ENCODE measurements around the gene MUC22. TPM values are rescaled to one million over a fixed set of nuclear protein-coding genes. Genes with fewer than 3 reads are reported as not detected.

The MUC22 gene
- polyA plus RNA-seq, 3 donors: not detected

DNA sequence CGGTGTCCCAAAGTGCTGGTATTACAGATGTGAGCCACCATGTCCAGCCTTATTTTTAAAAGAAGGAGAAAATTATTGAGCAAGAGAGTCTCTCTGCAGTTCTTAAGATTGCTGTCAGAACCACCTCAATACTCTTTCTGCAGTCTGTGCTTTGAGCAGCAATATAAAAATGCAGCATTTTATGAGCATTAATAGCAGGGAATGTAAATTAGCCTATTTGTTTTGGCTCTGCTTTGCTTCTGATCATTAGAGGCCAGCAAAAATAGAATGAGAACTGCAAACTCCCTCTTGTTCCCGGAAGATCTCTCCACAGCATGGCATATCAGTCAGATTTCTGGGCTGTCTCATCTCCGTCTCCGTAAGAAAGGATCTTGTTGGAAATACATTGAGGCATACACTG, 66.3 kb downstream of the MUC22 start:
- Histone ChIP-seq H3K79me2 (ENCODE audit: insufficient read depth, low read length) (no peaks in the 10 kb centered on the region), H3K27me3 (ENCODE audit: control insufficient read depth in 2 of 2, insufficient read depth in 2 of 2, low read length in 2 of 2) (no peaks in the 10 kb centered on the region), H3K4me2 (replicated peaks; ENCODE audit: extremely low read depth, low read length, poor library complexity, severe bottlenecking) (no peak overlapping the region), H2AFZ (ENCODE audit: insufficient read depth, low read depth, low read length, poor library complexity, severe bottlenecking) (no peak overlapping the region), H3K27ac (ENCODE audit: low read depth in 1 of 2, low read length in 2 of 2) (no peak overlapping the region), H3K36me3 (replicated peaks in 1 of 2; ENCODE audit: control insufficient read depth in 1 of 2, insufficient read depth in 2 of 2, low read length in 2 of 2) (no peaks in the 10 kb centered on the region), H3K9me3 (replicated peaks in 1 of 2; ENCODE audit: control insufficient read depth in 1 of 2, insufficient read depth in 1 of 2, low read length in 2 of 2) (no peaks in the 10 kb centered on the region), H3K4me3 (replicated peaks in 1 of 3; ENCODE audit: low read depth in 2 of 3, low read length in 3 of 3) (no peak overlapping the region), H4K20me1 (ENCODE audit: insufficient read depth, low read length) (no peaks in the 10 kb centered on the region), H3K4me1 (ENCODE audit: control insufficient read depth in 1 of 2, insufficient read depth in 2 of 2, low read length in 2 of 2) (peaks cover 4 to 5% of the 10 kb centered on the region in 2 donors), H3K9ac (ENCODE audit: insufficient read depth, low read length, poor library complexity, severe bottlenecking) (no peak overlapping the region)
- no peak for DNase-seq
- peaks cover 0 to 15% (median 4%) of the 10 kb centered on the region in 3 donors for H3K27me3 Mint-ChIP-seq (ENCODE audit: low read depth in 3 of 3)
- TF ChIP-seq CTCF (IDR thresholded peaks at IDR 0.05): no peak
- WGBS (ENCODE audit: insufficient coverage): 75% methylated on average over 1 of the region's 4 CpGs
- H3K36me3 Mint-ChIP-seq: no peaks in the 10 kb centered on the region
- intact Hi-C loops (cut with micrococcal nuclease): loop anchor here in 1 of 2 donors (10.0 kb wide), 1 partner anchor 602 kb away; no protein-coding TSS in a partner anchor
- H3K9me3 Mint-ChIP-seq: no peaks in the 10 kb centered on the region
- no peak overlapping the region for H3K4me3 Mint-ChIP-seq
- no peak overlapping the region for H3K27ac Mint-ChIP-seq
- H3K4me1 Mint-ChIP-seq: peaks cover 4% of the 10 kb centered on the region

DNA sequence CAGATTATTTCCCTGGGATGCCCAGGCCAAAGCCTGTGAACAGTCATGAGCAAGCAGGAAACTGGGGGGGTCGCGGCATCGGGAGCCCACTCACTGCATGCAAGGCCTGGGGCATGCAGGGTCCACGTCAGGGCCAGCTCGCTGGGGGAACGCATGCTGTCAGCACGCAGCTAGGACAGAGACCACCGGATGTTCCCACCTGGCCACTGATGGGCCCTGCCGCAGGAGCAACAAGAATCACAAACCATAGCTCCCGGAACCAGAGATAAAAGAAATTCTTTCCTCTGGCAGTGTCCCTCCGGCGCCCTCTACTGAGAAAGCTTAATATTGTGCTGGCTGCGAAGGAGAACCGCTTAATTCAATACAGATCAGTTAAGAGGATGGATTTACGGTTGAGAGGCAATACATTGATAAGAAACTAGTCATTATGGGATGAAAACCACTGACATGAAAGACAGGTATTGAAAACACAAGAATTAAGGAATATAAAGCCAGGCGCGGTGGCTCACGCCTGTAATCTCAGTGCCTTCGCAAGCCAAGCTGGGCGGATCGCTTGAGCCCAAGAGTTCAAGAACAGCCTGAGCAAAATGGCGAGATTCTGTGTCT, 69.5 kb downstream of the MUC22 start:
- H3K79me2 ChIP-seq (ENCODE audit: insufficient read depth, low read length): no peaks in the 10 kb centered on the region
- H4K20me1 ChIP-seq (ENCODE audit: insufficient read depth, low read length): no peaks in the 10 kb centered on the region
- DNase-seq: peak; percentile 27 to 49 (median 34)
- H3K4me3 ChIP-seq (replicated peaks in 1 of 3; ENCODE audit: low read depth in 2 of 3, low read length in 3 of 3): peak overlapping the region in 1 of 3 experiments; percentile 51
- TF ChIP-seq CTCF (IDR thresholded peaks at IDR 0.05): peak; percentile 83
- WGBS (ENCODE audit: insufficient coverage): 24% methylated on average over 17 of the region's 22 CpGs
- H3K9me3 ChIP-seq (replicated peaks in 1 of 2; ENCODE audit: control insufficient read depth in 1 of 2, insufficient read depth in 1 of 2, low read length in 2 of 2): no peaks in the 10 kb centered on the region
- H3K4me1 ChIP-seq (ENCODE audit: control insufficient read depth in 1 of 2, insufficient read depth in 2 of 2, low read length in 2 of 2): peaks cover 4 to 5% of the 10 kb centered on the region in 2 donors
- Mint-ChIP-seq H3K27me3 (ENCODE audit: low read depth in 3 of 3) (peaks cover 0 to 15% (median 7%) of the 10 kb centered on the region in 3 donors), H3K4me3 (peak overlapping the region in 1 of 2 donors; percentile 75), H3K27ac (no peak overlapping the region), H3K9me3 (no peaks in the 10 kb centered on the region), H3K4me1 (peaks cover 4% of the 10 kb centered on the region), H3K36me3 (no peaks in the 10 kb centered on the region)
- H3K9ac ChIP-seq (ENCODE audit: insufficient read depth, low read length, poor library complexity, severe bottlenecking): peak overlapping the region; percentile 43
- intact Hi-C loops (cut with micrococcal nuclease): loop anchor here in 1 of 2 donors (10.0 kb wide), 3 partner anchors 165 to 605 kb away; partner anchors contain the start of genes FLOT1, IER3 and VARS2
- H3K36me3 ChIP-seq (replicated peaks in 1 of 2; ENCODE audit: control insufficient read depth in 1 of 2, insufficient read depth in 2 of 2, low read length in 2 of 2): no peaks in the 10 kb centered on the region
- peak overlapping the region; percentile 55 for H3K4me2 ChIP-seq (replicated peaks; ENCODE audit: extremely low read depth, low read length, poor library complexity, severe bottlenecking)
- H3K27me3 ChIP-seq (ENCODE audit: control insufficient read depth in 2 of 2, insufficient read depth in 2 of 2, low read length in 2 of 2): no peaks in the 10 kb centered on the region
- peak overlapping the region; percentile 83 for H2AFZ ChIP-seq (ENCODE audit: insufficient read depth, low read depth, low read length, poor library complexity, severe bottlenecking)
- no peak overlapping the region for H3K27ac ChIP-seq (ENCODE audit: low read depth in 1 of 2, low read length in 2 of 2)

Data from CD14-positive monocyte (primary cell).